NT2/D1 (cell line): ENCODE data around the gene VWA8.

Experiments
- DNase-seq: peaks from one replicate; pipeline ENCODE4 v3.0.0-alpha.2; 2011; ENCODE audit warnings: low read depth, low spot score
- H3K27me3 ChIP-seq: 2 replicates; pipeline ENCODE4 v1.6.0; 2011; ENCODE audit warnings: mild to moderate bottlenecking; ENCODE audit not compliant: insufficient read length, insufficient read depth
- H3K36me3 ChIP-seq: 2 replicates; pipeline ENCODE4 v1.6.1; 2011; ENCODE audit warnings: mild to moderate bottlenecking, low read length, mixed read lengths; ENCODE audit not compliant: insufficient read depth, insufficient read length
- H3K4me1 ChIP-seq: 2 replicates; pipeline ENCODE4 v1.5.1; 2011; ENCODE audit not compliant: insufficient read depth, insufficient read length
- H3K4me3 ChIP-seq: 2 replicates; pipeline ENCODE4 v1.5.1; 2011; ENCODE audit warnings: low read depth; ENCODE audit not compliant: insufficient read length
- H3K9ac ChIP-seq: 2 replicates; pipeline ENCODE4 v1.6.0; 2011; ENCODE audit warnings: low read depth; ENCODE audit not compliant: insufficient read length
- H3K9me3 ChIP-seq: 2 replicates; pipeline ENCODE4 v1.5.1; 2011; ENCODE audit warnings: mild to moderate bottlenecking, low read length; ENCODE audit not compliant: insufficient read depth
- SUZ12 ChIP-seq: IDR thresholded peaks from 2 replicates; pipeline ENCODE4 v1.6.1; 2011; ENCODE audit not compliant: insufficient read length, insufficient read depth; ENCODE audit errors: extremely low read depth
- YY1 ChIP-seq: IDR thresholded peaks from 2 replicates; pipeline ENCODE4 v1.6.1; 2011; ENCODE audit not compliant: insufficient read length, insufficient read depth
- ZNF274 ChIP-seq: IDR thresholded peaks from 2 replicates; pipeline ENCODE4 v1.6.1; 2011; ENCODE audit warnings: mild to moderate bottlenecking, low read depth, low read length

VWA8 gene

GRCh38 chr13:41668130-41668757 is 292.7 kb downstream of the VWA8 start:
- H3K9me3 ChIP-seq: no peaks in the 10 kb centered on the region
- no peaks in the 10 kb centered on the region for H3K27me3 ChIP-seq
- H3K9ac ChIP-seq: no peak overlapping the region
- TF ChIP-seq YY1 (no peak), ZNF274 (no peak), SUZ12 (no peak)
- H3K36me3 ChIP-seq: no peaks in the 10 kb centered on the region
- peak; percentile 66 for DNase-seq
- no peaks in the 10 kb centered on the region for H3K4me1 ChIP-seq
- H3K4me3 ChIP-seq: no peak overlapping the region

- H3K9ac ChIP-seq: no peak overlapping the region
- no peak overlapping the region for H3K4me3 ChIP-seq
- no peak for DNase-seq
- no peaks in the 10 kb centered on the region for H3K27me3 ChIP-seq
- no peaks in the 10 kb centered on the region for H3K36me3 ChIP-seq
- no peaks in the 10 kb centered on the region for H3K9me3 ChIP-seq
- no peaks in the 10 kb centered on the region for H3K4me1 ChIP-seq
- TF ChIP-seq SUZ12: no peak
- no peak for TF ChIP-seq ZNF274
- no peak for TF ChIP-seq YY1
Observed at GRCh38 chr13:41666644-41667043, 294.3 kb downstream of the VWA8 start.

- Histone ChIP-seq H3K4me3 (no peak overlapping the region), H3K9ac (no peak overlapping the region), H3K9me3 (no peaks in the 10 kb centered on the region), H3K4me1 (no peaks in the 10 kb centered on the region), H3K27me3 (no peaks in the 10 kb centered on the region), H3K36me3 (no peaks in the 10 kb centered on the region)
- no peak for DNase-seq
- TF ChIP-seq YY1 (no peak), SUZ12 (no peak), ZNF274 (no peak)
Observed at GRCh38 chr13:41660411-41660810, 300.5 kb downstream of the VWA8 start.

- TF ChIP-seq YY1 (no peak), ZNF274 (no peak), SUZ12 (no peak)
- no peak for DNase-seq
Observed at GRCh38 chr13:41658057-41658661, 302.8 kb downstream of the VWA8 start.

GRCh38 chr13:41655997-41656396 is 304.9 kb downstream of the VWA8 start:
- Histone ChIP-seq H3K4me3 (no peak overlapping the region), H3K4me1 (no peaks in the 10 kb centered on the region), H3K9me3 (no peaks in the 10 kb centered on the region), H3K27me3 (no peaks in the 10 kb centered on the region), H3K9ac (no peak overlapping the region), H3K36me3 (no peaks in the 10 kb centered on the region)
- no peak for DNase-seq
- TF ChIP-seq ZNF274 (no peak), SUZ12 (no peak), YY1 (no peak)

More at GRCh38 chr13:41658057-41658661, 302.8 kb downstream of the VWA8 start:
- Histone ChIP-seq H3K4me1 (no peaks in the 10 kb centered on the region), H3K9ac (no peak overlapping the region), H3K36me3 (no peaks in the 10 kb centered on the region), H3K4me3 (no peak overlapping the region), H3K27me3 (no peaks in the 10 kb centered on the region), H3K9me3 (no peaks in the 10 kb centered on the region)

- Histone ChIP-seq H3K27me3 (no peaks in the 10 kb centered on the region), H3K9ac (no peak overlapping the region), H3K4me1 (peaks cover 4% of the 10 kb centered on the region), H3K36me3 (no peaks in the 10 kb centered on the region), H3K9me3 (no peaks in the 10 kb centered on the region), H3K4me3 (no peak overlapping the region)
- TF ChIP-seq SUZ12 (no peak), YY1 (no peak), ZNF274 (no peak)
- no peak for DNase-seq
Observed at GRCh38 chr13:41654796-41655195, 306.1 kb downstream of the VWA8 start.

GRCh38 chr13:41652735-41653361 is 308.1 kb downstream of the VWA8 start:
- Histone ChIP-seq H3K9me3 (no peaks in the 10 kb centered on the region), H3K27me3 (no peaks in the 10 kb centered on the region), H3K4me1 (peaks cover 5% of the 10 kb centered on the region), H3K4me3 (no peak overlapping the region), H3K36me3 (no peaks in the 10 kb centered on the region), H3K9ac (no peak overlapping the region)
- TF ChIP-seq SUZ12 (no peak), YY1 (no peak)
- no peak for DNase-seq
